ENCODE results near the gene ULBP2.

ULBP2 gene

GRCh38 chr6:149929422-149929821 is 12.4 kb upstream of the ULBP2 start:
- intact Hi-C loops (cut with DNase I; ENCODE audit: low total_unique reads), result loop anchor here (10.0 kb wide), 1 partner anchor 215 kb away; the partner anchor contains the start of gene LATS1
- no peak overlapping the region for H3K4me3 ChIP-seq
- DNase-seq, result no peak
- H3K9me3 ChIP-seq, result no peaks in the 10 kb centered on the region
- H3K36me3 ChIP-seq, result no peaks in the 10 kb centered on the region
- peaks cover 0 to 12% (median 7%) of the 10 kb centered on the region in 4 donors for H3K4me1 ChIP-seq
- TF ChIP-seq, protein P1, sequence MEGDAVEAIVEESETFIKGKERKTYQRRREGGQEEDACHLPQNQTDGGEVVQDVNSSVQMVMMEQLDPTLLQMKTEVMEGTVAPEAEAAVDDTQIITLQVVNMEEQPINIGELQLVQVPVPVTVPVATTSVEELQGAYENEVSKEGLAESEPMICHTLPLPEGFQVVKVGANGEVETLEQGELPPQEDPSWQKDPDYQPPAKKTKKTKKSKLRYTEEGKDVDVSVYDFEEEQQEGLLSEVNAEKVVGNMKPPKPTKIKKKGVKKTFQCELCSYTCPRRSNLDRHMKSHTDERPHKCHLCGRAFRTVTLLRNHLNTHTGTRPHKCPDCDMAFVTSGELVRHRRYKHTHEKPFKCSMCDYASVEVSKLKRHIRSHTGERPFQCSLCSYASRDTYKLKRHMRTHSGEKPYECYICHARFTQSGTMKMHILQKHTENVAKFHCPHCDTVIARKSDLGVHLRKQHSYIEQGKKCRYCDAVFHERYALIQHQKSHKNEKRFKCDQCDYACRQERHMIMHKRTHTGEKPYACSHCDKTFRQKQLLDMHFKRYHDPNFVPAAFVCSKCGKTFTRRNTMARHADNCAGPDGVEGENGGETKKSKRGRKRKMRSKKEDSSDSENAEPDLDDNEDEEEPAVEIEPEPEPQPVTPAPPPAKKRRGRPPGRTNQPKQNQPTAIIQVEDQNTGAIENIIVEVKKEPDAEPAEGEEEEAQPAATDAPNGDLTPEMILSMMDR (IDR thresholded peaks at IDR 0.05), result peak in 1 of 2 experiments; percentile 10
- no peak overlapping the region for H3K27ac ChIP-seq
- peaks cover 0 to 53% of the 10 kb centered on the region in 2 donors for H3K27me3 ChIP-seq

DNA sequence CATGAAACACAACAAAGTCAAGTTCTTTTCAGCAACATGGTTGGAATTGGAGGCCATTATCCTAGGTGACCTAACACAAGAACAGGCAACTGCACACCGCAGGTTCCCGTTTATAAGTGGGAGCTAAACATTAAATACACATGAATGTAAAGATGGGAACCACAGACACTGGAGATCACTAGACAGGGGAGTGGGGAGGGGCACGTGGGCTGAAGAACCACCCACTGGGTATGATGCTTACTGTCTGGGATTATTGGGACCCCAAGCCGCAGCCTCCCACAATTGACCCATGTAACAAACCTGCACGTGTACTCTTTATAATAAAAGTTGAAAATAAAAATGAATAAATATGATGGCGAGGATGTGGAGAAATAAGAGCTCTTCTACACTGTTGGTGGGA is 10.3 kb upstream of the ULBP2 start:
- intact Hi-C loops (cut with DNase I; ENCODE audit: low total_unique reads), result no loop called here
- Histone ChIP-seq H3K27ac (no peak overlapping the region), H3K36me3 (no peaks in the 10 kb centered on the region), H3K4me1 (peaks cover 0 to under 1% (median under 1%) of the 10 kb centered on the region in 4 donors), H3K4me3 (no peak overlapping the region), H3K9me3 (no peaks in the 10 kb centered on the region), H3K27me3 (peaks cover 4 to 74% of the 10 kb centered on the region in 2 donors)
- TF ChIP-seq, protein P1 (IDR thresholded peaks at IDR 0.05), result no peak
- peak in 1 of 2 donors; percentile 11 for DNase-seq

GRCh38 chr6:149933036-149933435 is 8.8 kb upstream of the ULBP2 start:
- TF ChIP-seq, protein P1 (IDR thresholded peaks at IDR 0.05), result no peak
- Histone ChIP-seq H3K27ac (no peak overlapping the region), H3K4me3 (no peak overlapping the region), H3K36me3 (no peaks in the 10 kb centered on the region), H3K27me3 (peaks cover 4 to 87% of the 10 kb centered on the region in 2 donors), H3K9me3 (no peaks in the 10 kb centered on the region), H3K4me1 (peaks cover 0 to under 1% (median under 1%) of the 10 kb centered on the region in 4 donors)
- intact Hi-C loops (cut with DNase I; ENCODE audit: low total_unique reads), result no loop called here
- peak in 1 of 2 donors; percentile 24 for DNase-seq

- DNase-seq, result no peak
- Histone ChIP-seq H3K27ac (no peak overlapping the region), H3K27me3 (peaks cover 6 to 90% of the 10 kb centered on the region in 2 donors), H3K36me3 (no peaks in the 10 kb centered on the region), H3K9me3 (no peaks in the 10 kb centered on the region), H3K4me3 (no peak overlapping the region), H3K4me1 (peaks cover 0 to 5% (median 4%) of the 10 kb centered on the region in 4 donors)
- intact Hi-C loops (cut with DNase I; ENCODE audit: low total_unique reads), result no loop called here
- TF ChIP-seq, protein P1 (IDR thresholded peaks at IDR 0.05), result no peak
These were observed 8.4 kb upstream of the ULBP2 start for GRCh38 chr6:149933461-149933860.

DNA sequence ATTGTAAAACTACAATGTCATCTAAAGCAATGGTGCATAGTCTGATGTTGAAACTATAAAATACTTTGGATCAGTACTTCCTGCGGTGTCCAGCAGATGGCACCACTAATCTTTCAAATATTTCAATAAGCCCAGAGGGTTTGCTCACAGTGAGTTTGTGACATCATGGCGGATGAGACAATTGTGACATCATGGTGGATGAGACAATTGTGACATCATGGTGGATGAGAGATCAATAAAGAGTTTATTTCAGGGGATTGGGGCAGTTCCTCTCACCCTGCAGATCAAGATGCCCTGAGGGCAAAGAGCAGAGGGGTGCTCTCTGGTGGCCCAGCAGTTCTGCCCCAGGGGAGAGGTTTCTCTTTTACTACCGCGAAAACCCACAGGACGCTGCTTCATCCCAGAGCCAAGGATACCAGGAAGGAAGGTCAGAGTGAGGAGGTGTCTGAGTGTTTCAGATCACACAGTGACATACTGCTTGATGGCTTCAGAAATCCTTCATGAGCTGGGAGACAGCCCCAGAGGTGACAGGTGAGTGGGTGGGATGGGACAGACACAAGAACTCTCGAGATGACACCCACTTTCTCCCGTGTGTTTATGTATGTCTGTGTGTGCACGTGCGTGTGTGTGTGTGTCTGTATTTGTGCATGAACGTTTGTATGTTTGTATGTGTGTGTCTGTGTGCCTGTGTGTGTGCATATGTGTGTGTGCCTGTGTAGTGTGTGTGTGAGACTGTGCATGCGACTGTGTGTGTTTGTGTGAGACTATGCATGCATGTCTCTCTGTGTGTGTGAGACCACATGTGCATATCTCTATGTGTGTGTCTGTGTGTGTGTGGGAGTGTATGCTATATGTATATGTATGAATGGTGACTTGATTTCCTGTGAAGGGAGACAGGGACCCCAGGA is 7.3 kb upstream of the ULBP2 start:
- intact Hi-C loops (cut with DNase I; ENCODE audit: low total_unique reads), result loop anchor here (1.0 kb wide), 1 partner anchor 83 kb away; no protein-coding TSS in a partner anchor
- no peaks in the 10 kb centered on the region for H3K36me3 ChIP-seq
- H3K27ac ChIP-seq, result no peak overlapping the region
- DNase-seq, result peak in 1 of 2 donors; percentile 69
- H3K4me3 ChIP-seq, result no peak overlapping the region
- no peaks in the 10 kb centered on the region for H3K9me3 ChIP-seq
- H3K27me3 ChIP-seq, result peaks cover 14 to 89% of the 10 kb centered on the region in 2 donors
- H3K4me1 ChIP-seq, result peaks cover 0 to 11% (median 10%) of the 10 kb centered on the region in 4 donors
- TF ChIP-seq, protein P1 (IDR thresholded peaks at IDR 0.05), result peak; percentile 79 to 88
